ENCODE results near the gene PSMC3.

DNA sequence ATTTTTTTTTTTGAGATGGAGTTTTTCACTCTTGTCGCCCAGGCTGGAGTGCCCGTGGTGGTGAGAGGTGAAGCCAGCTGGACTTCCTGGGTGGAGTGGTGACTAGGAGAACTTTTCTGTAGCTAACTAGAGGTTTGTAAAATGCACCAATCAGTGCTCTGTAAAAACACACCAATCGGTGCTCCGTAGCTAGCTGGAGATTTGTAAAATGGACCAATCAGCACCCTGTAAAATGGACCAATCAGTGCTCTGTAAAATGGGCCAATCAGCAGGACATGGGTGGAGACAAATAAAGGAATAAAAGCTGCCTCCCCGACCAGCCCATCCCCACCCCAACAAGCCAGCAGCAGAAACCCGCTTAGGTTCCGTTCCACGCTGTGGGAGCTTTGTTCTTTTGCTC is 27.1 kb upstream of the PSMC3 start:
- TF ChIP-seq, protein P1, sequence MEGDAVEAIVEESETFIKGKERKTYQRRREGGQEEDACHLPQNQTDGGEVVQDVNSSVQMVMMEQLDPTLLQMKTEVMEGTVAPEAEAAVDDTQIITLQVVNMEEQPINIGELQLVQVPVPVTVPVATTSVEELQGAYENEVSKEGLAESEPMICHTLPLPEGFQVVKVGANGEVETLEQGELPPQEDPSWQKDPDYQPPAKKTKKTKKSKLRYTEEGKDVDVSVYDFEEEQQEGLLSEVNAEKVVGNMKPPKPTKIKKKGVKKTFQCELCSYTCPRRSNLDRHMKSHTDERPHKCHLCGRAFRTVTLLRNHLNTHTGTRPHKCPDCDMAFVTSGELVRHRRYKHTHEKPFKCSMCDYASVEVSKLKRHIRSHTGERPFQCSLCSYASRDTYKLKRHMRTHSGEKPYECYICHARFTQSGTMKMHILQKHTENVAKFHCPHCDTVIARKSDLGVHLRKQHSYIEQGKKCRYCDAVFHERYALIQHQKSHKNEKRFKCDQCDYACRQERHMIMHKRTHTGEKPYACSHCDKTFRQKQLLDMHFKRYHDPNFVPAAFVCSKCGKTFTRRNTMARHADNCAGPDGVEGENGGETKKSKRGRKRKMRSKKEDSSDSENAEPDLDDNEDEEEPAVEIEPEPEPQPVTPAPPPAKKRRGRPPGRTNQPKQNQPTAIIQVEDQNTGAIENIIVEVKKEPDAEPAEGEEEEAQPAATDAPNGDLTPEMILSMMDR (conservative IDR thresholded peaks at IDR 0.05; ENCODE audit: low read depth, low read length), result no peak
- TF ChIP-seq EZH2 (IDR thresholded peaks at IDR 0.05; ENCODE audit: borderline replicate concordance, low read depth, low read length, poor library complexity, severe bottlenecking), result no peak

Data from A673 (cell line).